Activated T-helper 17 cell treated with anti-CD3 and anti-CD28 coated beads, Interleukin-2, amount 50 U/mL, for 72 hours (primary cell): ENCODE measurements around the gene TSPYL1. TPM values are rescaled to one million over a fixed set of nuclear protein-coding genes. Genes with fewer than 3 reads are reported as not detected.
"Not testable (repeated sequence)": the region's sequence is repeated elsewhere in the genome, so short reads cannot be mapped to it uniquely, and the experiment has no call there.

Experiments
- ATAC-seq: fragments of 150-1000 bp; cut with Tn5 transposase; replicated peaks from 2 replicates; pipeline ENCODE4 v1.10.0; 2021; ENCODE audit warnings: mild to moderate bottlenecking, moderate library complexity
- H3K27ac Mint-ChIP-seq: one replicate; pipeline ENCODE4 v1.8.0; 2022; ENCODE audit warnings: mixed read lengths
- H3K27me3 Mint-ChIP-seq: one replicate; pipeline ENCODE4 v1.8.0; 2022; ENCODE audit warnings: mixed read lengths
- H3K36me3 Mint-ChIP-seq: one replicate; pipeline ENCODE4 v1.8.0; 2022; ENCODE audit warnings: low read depth, mild to moderate bottlenecking, mixed read lengths
- H3K4me1 Mint-ChIP-seq: one replicate; pipeline ENCODE4 v1.8.0; 2022; ENCODE audit warnings: mixed read lengths
- H3K4me3 Mint-ChIP-seq: one replicate; pipeline ENCODE4 v1.8.0; 2022; ENCODE audit warnings: mild to moderate bottlenecking, mixed read lengths
- H3K9me3 Mint-ChIP-seq: one replicate; pipeline ENCODE4 v1.8.0; 2022; ENCODE audit warnings: mixed read lengths
- total RNA-seq, 2 donors: library from RNA; stranded (reverse); gene quantifications; one replicate each; pipeline ENCODE4 v1.2.3, GENCODE V29; 2022

TSPYL1 gene
- total RNA-seq, 2 donors from 2014 or later: 47.9 to 64.6 TPM

- peaks cover 3% of the 10 kb centered on the region for H3K9me3 Mint-ChIP-seq
- no peak for ATAC-seq
- H3K27ac Mint-ChIP-seq: no peak overlapping the region
- no peaks in the 10 kb centered on the region for H3K4me1 Mint-ChIP-seq
- no peaks in the 10 kb centered on the region for H3K27me3 Mint-ChIP-seq
- H3K4me3 Mint-ChIP-seq: no peak overlapping the region
- H3K36me3 Mint-ChIP-seq: peaks cover 10% of the 10 kb centered on the region
Measured at GRCh38 chr6:116309001-116309400, 29.3 kb upstream of the TSPYL1 start.

GRCh38 chr6:116307633-116308032 is 27.9 kb upstream of the TSPYL1 start:
- Mint-ChIP-seq H3K27me3 (no peaks in the 10 kb centered on the region), H3K36me3 (peaks cover 10% of the 10 kb centered on the region), H3K9me3 (peaks cover 3% of the 10 kb centered on the region), H3K4me3 (no peak overlapping the region), H3K4me1 (no peaks in the 10 kb centered on the region), H3K27ac (no peak overlapping the region)
- no peak for ATAC-seq

GRCh38 chr6:116307001-116307400 is 27.3 kb upstream of the TSPYL1 start:
- H3K4me3 Mint-ChIP-seq: no peak overlapping the region
- ATAC-seq: no peak
- no peaks in the 10 kb centered on the region for H3K4me1 Mint-ChIP-seq

DNA sequence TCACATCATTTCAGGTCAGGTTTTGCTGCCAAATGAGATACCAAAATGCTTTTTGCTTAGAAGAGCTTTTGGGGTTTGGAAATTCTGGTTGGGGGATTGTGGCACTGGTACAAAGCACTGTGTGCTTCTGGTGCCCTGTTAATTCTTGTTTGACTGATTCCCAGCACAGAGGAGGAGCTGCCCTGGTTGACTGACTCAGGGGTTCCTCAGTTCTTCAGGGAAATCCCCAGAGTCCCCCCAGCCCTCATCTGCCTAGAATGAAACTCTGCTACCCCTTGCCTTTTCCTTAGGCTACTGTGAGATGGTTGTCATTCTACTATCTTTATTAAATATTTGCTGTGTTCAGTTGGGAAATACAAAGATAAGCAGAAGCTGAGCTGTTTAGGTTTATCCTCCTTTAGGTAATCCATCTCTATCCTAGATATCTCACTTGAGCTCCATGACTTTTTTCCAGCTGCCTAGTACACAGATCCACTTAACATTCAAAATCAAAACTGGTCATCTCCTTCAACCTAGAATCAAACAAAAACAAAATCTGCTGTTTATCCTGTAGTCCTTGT is 24.9 kb upstream of the TSPYL1 start:
- no peaks in the 10 kb centered on the region for H3K9me3 Mint-ChIP-seq
- no peaks in the 10 kb centered on the region for H3K27me3 Mint-ChIP-seq
- H3K4me1 Mint-ChIP-seq: no peaks in the 10 kb centered on the region
- no peak overlapping the region for H3K4me3 Mint-ChIP-seq
- H3K36me3 Mint-ChIP-seq: no peaks in the 10 kb centered on the region
- ATAC-seq: no peak
- H3K27ac Mint-ChIP-seq: peak overlapping the region; percentile 51

More at GRCh38 chr6:116307001-116307400, 27.3 kb upstream of the TSPYL1 start:
- peaks cover 3% of the 10 kb centered on the region for H3K9me3 Mint-ChIP-seq
- H3K27me3 Mint-ChIP-seq: no peaks in the 10 kb centered on the region
- H3K36me3 Mint-ChIP-seq: peaks cover 10% of the 10 kb centered on the region
- no peak overlapping the region for H3K27ac Mint-ChIP-seq

- Mint-ChIP-seq H3K27me3 (no peaks in the 10 kb centered on the region), H3K36me3 (no peaks in the 10 kb centered on the region), H3K27ac (no peak overlapping the region), H3K4me3 (no peak overlapping the region), H3K9me3 (no peaks in the 10 kb centered on the region), H3K4me1 (no peaks in the 10 kb centered on the region)
- no peak for ATAC-seq
Measured at GRCh38 chr6:116301104-116301503, 21.4 kb upstream of the TSPYL1 start.

DNA sequence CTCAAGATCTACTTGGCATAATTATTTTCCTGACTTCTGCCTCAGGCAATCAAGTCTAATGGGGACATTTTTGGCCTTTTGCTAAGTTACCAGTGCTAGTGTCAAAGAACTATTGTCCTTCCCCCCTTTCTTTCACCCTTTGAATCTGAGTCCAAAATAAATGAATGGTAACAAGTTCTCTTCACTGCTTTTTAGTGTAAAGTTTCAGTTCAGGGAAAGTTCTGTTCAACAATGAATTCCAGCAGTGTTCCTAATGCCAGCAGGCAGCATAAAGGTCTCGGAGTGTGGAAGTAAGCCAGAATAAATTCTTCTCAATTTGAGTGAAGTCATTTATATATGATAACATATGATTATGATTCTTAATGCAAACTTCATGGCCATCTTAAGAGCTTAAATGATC is 20.8 kb upstream of the TSPYL1 start:
- Mint-ChIP-seq H3K4me3 (no peak overlapping the region), H3K27me3 (no peaks in the 10 kb centered on the region), H3K36me3 (no peaks in the 10 kb centered on the region), H3K27ac (no peak overlapping the region), H3K9me3 (no peaks in the 10 kb centered on the region), H3K4me1 (no peaks in the 10 kb centered on the region)
- no peak for ATAC-seq

DNA sequence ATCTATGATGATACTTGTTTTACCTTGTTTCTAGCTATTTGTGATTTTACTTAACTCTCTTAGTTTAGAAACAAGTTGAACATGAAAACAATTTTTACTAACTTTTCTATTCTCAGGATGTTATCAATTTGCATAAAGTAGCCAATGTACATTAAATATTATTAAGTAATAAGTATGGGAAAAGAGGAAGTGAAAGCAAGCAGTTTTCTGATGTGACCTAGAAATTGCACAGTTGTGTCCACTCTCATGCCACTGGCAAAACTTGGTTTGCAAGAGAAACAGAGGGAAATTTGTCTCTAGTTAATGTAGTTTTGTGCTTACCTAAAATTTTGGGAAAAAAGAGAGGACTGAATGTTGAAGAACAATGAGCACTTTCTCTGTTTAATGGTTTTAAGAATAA is 19.2 kb upstream of the TSPYL1 start:
- Mint-ChIP-seq H3K9me3 (no peaks in the 10 kb centered on the region), H3K4me3 (no peak overlapping the region), H3K27me3 (no peaks in the 10 kb centered on the region), H3K27ac (no peak overlapping the region), H3K36me3 (no peaks in the 10 kb centered on the region), H3K4me1 (no peaks in the 10 kb centered on the region)
- ATAC-seq: no peak

DNA sequence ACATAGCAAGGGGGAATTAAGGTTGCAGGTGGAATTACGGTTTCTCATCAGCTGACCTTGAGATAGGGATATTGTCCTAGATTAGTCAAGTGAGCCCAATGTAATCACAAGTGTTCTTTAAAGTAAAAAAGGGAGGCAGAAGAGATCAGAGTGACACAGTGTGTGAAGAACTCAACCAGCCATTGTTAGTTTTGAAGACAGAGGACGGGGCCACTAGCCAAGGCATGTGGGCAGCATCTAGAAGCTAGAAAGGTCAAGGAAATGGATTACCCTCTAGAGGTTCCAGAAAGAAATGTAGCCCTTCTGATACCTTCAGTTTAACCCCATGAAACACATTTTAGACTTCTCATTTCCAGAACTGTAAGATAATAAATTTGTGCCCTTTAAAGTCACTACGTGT is 18.5 kb upstream of the TSPYL1 start:
- Mint-ChIP-seq H3K27ac (no peak overlapping the region), H3K27me3 (no peaks in the 10 kb centered on the region), H3K36me3 (no peaks in the 10 kb centered on the region), H3K4me3 (no peak overlapping the region), H3K9me3 (no peaks in the 10 kb centered on the region), H3K4me1 (no peaks in the 10 kb centered on the region)
- ATAC-seq: no peak

GRCh38 chr6:116292553-116292952 is 12.8 kb upstream of the TSPYL1 start:
- Mint-ChIP-seq H3K9me3 (no peaks in the 10 kb centered on the region), H3K36me3 (no peaks in the 10 kb centered on the region), H3K27me3 (no peaks in the 10 kb centered on the region), H3K27ac (no peak overlapping the region), H3K4me3 (no peak overlapping the region), H3K4me1 (no peaks in the 10 kb centered on the region)
- no peak for ATAC-seq

DNA sequence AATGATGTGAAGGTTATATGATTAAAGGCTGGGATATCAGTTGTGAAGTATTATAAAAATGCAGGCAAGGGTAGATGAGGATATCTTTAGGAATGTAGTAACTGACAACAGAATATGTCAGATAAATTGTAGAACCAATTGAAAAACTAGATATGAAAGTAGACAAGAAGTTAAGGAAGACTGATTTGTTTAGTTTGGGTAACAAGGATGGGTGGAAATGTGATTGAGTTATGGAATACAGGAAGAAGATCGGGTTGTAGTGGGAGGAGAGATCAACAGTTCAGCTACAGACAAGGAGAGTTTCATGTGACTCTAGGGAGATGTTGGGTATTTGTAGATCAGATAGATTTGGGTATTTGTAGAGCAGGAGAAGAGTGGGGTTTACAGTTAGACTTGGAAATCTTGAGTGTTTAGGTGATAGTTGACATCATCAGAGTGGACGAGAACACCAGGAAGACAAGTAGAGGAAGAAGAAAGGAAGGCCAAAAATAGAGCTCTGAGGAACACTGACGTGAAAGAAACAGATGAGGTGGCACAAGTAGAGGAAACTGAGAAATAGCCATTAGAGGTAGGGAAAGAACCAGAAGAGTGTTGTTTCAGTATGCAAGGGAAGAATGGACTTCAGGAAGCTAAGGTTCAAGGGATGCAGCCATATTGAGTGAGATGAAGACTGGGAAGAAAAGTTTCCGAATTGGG is 12.1 kb upstream of the TSPYL1 start:
- no peaks in the 10 kb centered on the region for H3K9me3 Mint-ChIP-seq
- H3K36me3 Mint-ChIP-seq: no peaks in the 10 kb centered on the region
- H3K27ac Mint-ChIP-seq: no peak overlapping the region
- no peak for ATAC-seq
- no peaks in the 10 kb centered on the region for H3K4me1 Mint-ChIP-seq
- no peaks in the 10 kb centered on the region for H3K27me3 Mint-ChIP-seq
- H3K4me3 Mint-ChIP-seq: no peak overlapping the region

GRCh38 chr6:116290799-116291198 is 11.1 kb upstream of the TSPYL1 start:
- H3K27ac Mint-ChIP-seq: no peak overlapping the region

GRCh38 chr6:116289876-116290275 is 10.1 kb upstream of the TSPYL1 start:
- Mint-ChIP-seq H3K36me3 (no peaks in the 10 kb centered on the region), H3K4me1 (no peaks in the 10 kb centered on the region), H3K27me3 (no peaks in the 10 kb centered on the region), H3K9me3 (no peaks in the 10 kb centered on the region), H3K27ac (no peak overlapping the region), H3K4me3 (no peak overlapping the region)
- ATAC-seq: no peak

More at GRCh38 chr6:116290799-116291198, 11.1 kb upstream of the TSPYL1 start:
- no peaks in the 10 kb centered on the region for H3K9me3 Mint-ChIP-seq
- no peaks in the 10 kb centered on the region for H3K4me1 Mint-ChIP-seq
- no peak overlapping the region for H3K4me3 Mint-ChIP-seq
- H3K27me3 Mint-ChIP-seq: no peaks in the 10 kb centered on the region
- no peaks in the 10 kb centered on the region for H3K36me3 Mint-ChIP-seq
- no peak for ATAC-seq

GRCh38 chr6:116287689-116288282 is 8.1 kb upstream of the TSPYL1 start:
- no peak overlapping the region for H3K4me3 Mint-ChIP-seq
- no peaks in the 10 kb centered on the region for H3K9me3 Mint-ChIP-seq
- H3K27me3 Mint-ChIP-seq: no peaks in the 10 kb centered on the region
- no peaks in the 10 kb centered on the region for H3K36me3 Mint-ChIP-seq
- ATAC-seq: no peak
- no peaks in the 10 kb centered on the region for H3K4me1 Mint-ChIP-seq
- H3K27ac Mint-ChIP-seq: no peak overlapping the region

- ATAC-seq: no peak
Measured at GRCh38 chr6:116286773-116287358, 7.1 kb upstream of the TSPYL1 start.

DNA sequence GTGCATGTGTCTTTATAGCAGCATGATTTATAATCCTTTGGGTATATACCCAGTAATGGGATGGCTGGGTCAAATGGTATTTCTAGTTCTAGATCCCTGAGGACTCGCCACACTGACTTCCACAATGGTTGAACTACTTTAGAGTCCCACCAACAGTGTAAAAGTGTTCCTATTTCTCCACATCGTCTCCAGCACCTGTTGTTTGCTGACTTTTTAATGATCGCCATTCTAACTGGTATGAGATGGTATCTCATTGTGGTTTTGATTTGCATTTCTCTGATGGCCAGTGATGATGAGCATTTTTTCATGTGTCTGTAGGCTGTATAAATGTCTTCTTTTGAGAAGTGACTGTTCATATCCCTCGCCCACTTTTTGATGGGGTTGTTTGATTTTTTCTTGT is 5.3 kb upstream of the TSPYL1 start:
- H3K27ac Mint-ChIP-seq: not testable (repeated sequence)

More at GRCh38 chr6:116286773-116287358, 7.1 kb upstream of the TSPYL1 start:
- Mint-ChIP-seq H3K4me3 (no peak overlapping the region), H3K27ac (no peak overlapping the region), H3K27me3 (no peaks in the 10 kb centered on the region), H3K36me3 (no peaks in the 10 kb centered on the region), H3K9me3 (no peaks in the 10 kb centered on the region), H3K4me1 (no peaks in the 10 kb centered on the region)

More for the DNA sequence above, 5.3 kb upstream of the TSPYL1 start:
- not testable (repeated sequence) for H3K9me3 Mint-ChIP-seq, H3K4me3 Mint-ChIP-seq, H3K4me1 Mint-ChIP-seq, ATAC-seq, H3K36me3 Mint-ChIP-seq, H3K27me3 Mint-ChIP-seq
